HepG2 (cell line): ENCODE results near the gene INTS1. TPM values are rescaled to one million over a fixed set of nuclear protein-coding genes. Genes with fewer than 3 reads are reported as not detected.

Experiments used
- ARNTL ChIP-seq: sonication (generic); formaldehyde crosslinking; IDR thresholded peaks from 2 replicates; pipeline ENCODE4 v1.4.0; 2020; ENCODE audit warnings: mild to moderate bottlenecking, missing genetic modification reagents
- CBX2 ChIP-seq, 2 experiments: fragments of 200-600 bp in 1 of 2; sonication (generic); formaldehyde crosslinking in 1 of 2; IDR thresholded peaks; 2 replicates each; pipeline versions ENCODE4 v1.7.0 to v1.8.1; 2018 to 2022; ENCODE audit warnings: low read depth in 2 of 2, low read length in 1 of 2, mild to moderate bottlenecking in 1 of 2, missing genetic modification reagents in 1 of 2
- CSRNP1 ChIP-seq: sonication (generic); formaldehyde crosslinking; IDR thresholded peaks from 2 replicates; pipeline ENCODE4 v1.8.1; 2023; ENCODE audit warnings: mild to moderate bottlenecking, missing genetic modification reagents
- DDIT3 ChIP-seq: sonication (generic); formaldehyde crosslinking; IDR thresholded peaks from 2 replicates; pipeline ENCODE4 v1.4.0; 2020; ENCODE audit warnings: mild to moderate bottlenecking, missing genetic modification reagents
- FOXO1 ChIP-seq: sonication (generic); formaldehyde crosslinking; IDR thresholded peaks from 2 replicates; pipeline ENCODE4 v1.4.0; 2020; ENCODE audit warnings: missing genetic modification reagents
- HDAC6 ChIP-seq: fragments of 200-600 bp; sonication (generic); IDR thresholded peaks from 2 replicates; pipeline ENCODE4 v1.7.0; 2017; ENCODE audit warnings: mild to moderate bottlenecking, antibody characterized with exemption, low read length, low read depth
- HES4 ChIP-seq: sonication (generic); formaldehyde crosslinking; IDR thresholded peaks from 2 replicates; pipeline ENCODE4 v1.9.0; 2021; ENCODE audit warnings: mild to moderate bottlenecking, missing genetic modification reagents, borderline replicate concordance
- HMG20B ChIP-seq: conservative IDR thresholded peaks from 2 replicates; pipeline ENCODE4 v1.6.1; 2016; ENCODE audit warnings: missing genetic modification reagents, missing compliant biosample characterization
- HMGXB3 ChIP-seq: sonication (generic); formaldehyde crosslinking; IDR thresholded peaks from 2 replicates; pipeline ENCODE4 v1.4.0; 2020; ENCODE audit warnings: missing genetic modification reagents, borderline replicate concordance
- IRF2 ChIP-seq: IDR thresholded peaks from 2 replicates; pipeline ENCODE4 v1.6.1; 2018; ENCODE audit warnings: missing genetic modification reagents, missing compliant biosample characterization
- MAFG ChIP-seq: sonication (generic); formaldehyde crosslinking; IDR thresholded peaks from 2 replicates; pipeline ENCODE4 v1.5.1; 2020; ENCODE audit warnings: mild to moderate bottlenecking, missing genetic modification reagents
- POLR2AphosphoS5 ChIP-seq: IDR thresholded peaks from 2 replicates; pipeline ENCODE4 v1.6.1; 2012; ENCODE audit warnings: low read depth, low read length
- SIN3A ChIP-seq: IDR thresholded peaks from 2 replicates; pipeline ENCODE4 v1.6.1; 2011; ENCODE audit warnings: low read depth, mild to moderate bottlenecking, control low read depth, low read length, borderline replicate concordance
- SYNCRIP ChIP-seq: fragments of 200-400 bp; formaldehyde crosslinking; IDR thresholded peaks from 2 replicates; pipeline ENCODE4 v1.6.1; 2018; ENCODE audit warnings: mild to moderate bottlenecking, low read depth, low read length; ENCODE audit not compliant: insufficient read depth
- TSC22D2 ChIP-seq: sonication (generic); formaldehyde crosslinking; IDR thresholded peaks from 2 replicates; pipeline ENCODE4 v1.5.1; 2020; ENCODE audit warnings: missing genetic modification reagents, mild to moderate bottlenecking, borderline replicate concordance
- ZNF282 ChIP-seq: fragments of 450-650 bp; IDR thresholded peaks from 2 replicates; pipeline ENCODE4 v1.6.1; 2018; ENCODE audit not compliant: partially characterized antibody
- ZNF430 ChIP-seq: sonication (generic); formaldehyde crosslinking; IDR thresholded peaks from 2 replicates; pipeline ENCODE4 v1.9.0; 2021; ENCODE audit warnings: mild to moderate bottlenecking, missing genetic modification reagents
- ZNF496 ChIP-seq: sonication (generic); formaldehyde crosslinking; IDR thresholded peaks from 2 replicates; pipeline ENCODE4 v1.8.1; 2023; ENCODE audit warnings: mild to moderate bottlenecking, moderate library complexity, missing genetic modification reagents; ENCODE audit not compliant: insufficient replicate concordance
- ZNF510 ChIP-seq: sonication (generic); formaldehyde crosslinking; IDR thresholded peaks from 2 replicates; pipeline ENCODE4 v1.4.0; 2020; ENCODE audit warnings: low read depth, mild to moderate bottlenecking, missing genetic modification reagents
- ZNF615 ChIP-seq: sonication (generic); formaldehyde crosslinking; IDR thresholded peaks from 2 replicates; pipeline ENCODE4 v1.5.0; 2020; ENCODE audit warnings: mild to moderate bottlenecking, missing genetic modification reagents, borderline replicate concordance
- ZNF710 ChIP-seq: sonication (generic); formaldehyde crosslinking; IDR thresholded peaks from 2 replicates; pipeline ENCODE4 v1.5.0; 2020; ENCODE audit warnings: mild to moderate bottlenecking, missing genetic modification reagents, borderline replicate concordance
- ZNF782 ChIP-seq: sonication (generic); formaldehyde crosslinking; IDR thresholded peaks from 2 replicates; pipeline ENCODE4 v1.4.0; 2020; ENCODE audit warnings: missing genetic modification reagents, mild to moderate bottlenecking, borderline replicate concordance
- polyA plus RNA-seq, 8 experiments: library from polyadenylated mRNA; depleted of rRNA in 3 of 8; stranded (reverse) in 7 of 8; unstranded in 1 of 8; fragments of >200 nt; fragmentation: Illumina TruSeq in 4 of 8; extraction: Trizol in 4 of 8; gene quantifications; 2 replicates each; pipeline versions ENCODE4 v1.2.1 to v1.2.3, GENCODE V29; 2011 to 2016; ENCODE audit warnings: low read depth in 4 of 8, missing spikeins in 1 of 8, mixed read lengths in 1 of 8; ENCODE audit not compliant: insufficient read depth in 1 of 8
- total RNA-seq, 5 experiments: library from RNA; depleted of rRNA; stranded (reverse); fragments of >200 nt; fragmentation: Illumina TruSeq; extraction: Trizol; gene quantifications; 2 replicates each; pipeline ENCODE4 v1.2.3, GENCODE V29; 2016; ENCODE audit warnings: low read depth in 1 of 5

The INTS1 gene
- total and polyA plus RNA-seq, 2 of the 13 experiments (the other 11 are each of a cell fraction or from before 2014, with no cell fraction given): 13.7 to 29.0 TPM

- TF ChIP-seq SYNCRIP (no peak), ZNF496 (CRISPR knock-in tag) (no peak), ZNF615 (CRISPR knock-in tag) (no peak), ZNF510 (CRISPR knock-in tag) (no peak), CSRNP1 (no peak), ARNTL (CRISPR knock-in tag) (peak; percentile 92), CBX2 (IDR thresholded peaks at IDR 0.05; ENCODE audit: low read depth, low read length) (no peak), CBX2 (CRISPR knock-in tag; IDR thresholded peaks at IDR 0.05; ENCODE audit: low read depth) (no peak), HES4 (CRISPR knock-in tag) (no peak), ZNF782 (CRISPR knock-in tag) (no peak), FOXO1 (CRISPR knock-in tag) (no peak), ZNF430 (CRISPR knock-in tag) (no peak), ZNF282 (no peak), ZNF710 (CRISPR knock-in tag) (no peak), HMGXB3 (CRISPR knock-in tag) (no peak), POLR2AphosphoS5 (no peak), HDAC6 (no peak), SIN3A (no peak), TSC22D2 (CRISPR knock-in tag) (no peak), MAFG (CRISPR knock-in tag) (no peak), IRF2 (no peak), DDIT3 (CRISPR knock-in tag) (no peak), HMG20B (CRISPR knock-in tag) (no peak)
Measured at GRCh38 chr7:1473864-1474512, 30.2 kb downstream of the INTS1 start (continued).
